Cardiac fibroblast (primary cell): ENCODE results near the gene FUT4.

Experiments used
- DNase-seq, 2 donors: peaks; one replicate each; pipeline versions ENCODE4 v3.0.0 to v3.0.0-alpha.2; 2010; ENCODE audit warnings: low read depth in 2 of 2
- H3K4me3 ChIP-seq, 2 donors: replicated peaks in 1 of 2; 1 replicate in 1 of 2; 2 replicates in 1 of 2; pipeline ENCODE4 v1.5.1; 2011; ENCODE audit warnings: low read depth in 2 of 2, low read length in 2 of 2, mild to moderate bottlenecking in 2 of 2, moderate library complexity in 1 of 2
- CTCF ChIP-seq: IDR thresholded peaks from one replicate; pipeline ENCODE4 v1.5.1; 2011; ENCODE audit warnings: low read depth, mild to moderate bottlenecking, low read length, inconsistent platforms

Gene FUT4

DNA sequence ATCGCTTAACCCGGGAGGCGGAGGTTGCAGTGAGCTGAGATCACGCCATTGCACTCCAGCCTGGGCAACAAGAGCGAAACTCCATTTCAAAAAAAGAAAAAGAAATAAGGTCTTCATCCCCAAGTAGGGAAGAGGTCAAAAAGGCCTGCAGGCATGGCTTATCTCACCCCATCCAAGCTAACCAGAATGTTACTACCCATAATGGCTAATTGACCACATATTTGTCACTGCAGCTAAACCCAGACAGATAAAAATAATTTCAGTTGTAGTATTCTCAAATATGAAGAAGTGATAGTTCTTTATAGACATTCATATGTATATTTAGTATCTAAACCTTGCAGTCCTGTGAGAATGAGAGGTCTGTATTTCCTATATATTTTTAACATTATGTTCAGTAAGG, 41.3 kb downstream of the FUT4 start:
- no peak for DNase-seq
- no peak overlapping the region for H3K4me3 ChIP-seq
- no peak for TF ChIP-seq CTCF

DNA sequence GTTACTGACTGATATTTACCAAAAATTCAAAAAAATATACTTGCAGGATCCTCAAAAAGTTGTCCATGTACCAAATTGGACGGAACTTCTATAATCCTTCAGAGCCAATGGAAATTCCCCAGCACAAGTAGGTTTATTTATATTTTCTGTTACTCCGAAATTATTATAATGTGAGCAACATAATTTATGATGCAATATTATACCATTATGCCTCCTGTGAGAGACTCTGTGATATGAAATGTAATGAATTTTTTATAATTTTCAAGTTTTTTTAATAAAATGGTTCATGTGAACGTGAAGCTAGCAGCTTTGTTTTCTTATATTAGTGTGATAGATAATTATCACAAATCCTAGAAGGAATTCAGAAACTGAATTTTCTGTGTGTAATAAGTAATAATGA, 41.7 kb downstream of the FUT4 start:
- no peak for DNase-seq
- no peak for TF ChIP-seq CTCF
- no peak overlapping the region for H3K4me3 ChIP-seq

GRCh38 chr11:94586546-94586945, 42.8 kb downstream of the FUT4 start:
- DNase-seq = no peak
- H3K4me3 ChIP-seq = no peak overlapping the region
- no peak for TF ChIP-seq CTCF

GRCh38 chr11:94586978-94587377, 43.3 kb downstream of the FUT4 start:
- DNase-seq = no peak
- no peak for TF ChIP-seq CTCF
- no peak overlapping the region for H3K4me3 ChIP-seq

- no peak for DNase-seq
- no peak overlapping the region for H3K4me3 ChIP-seq
- no peak for TF ChIP-seq CTCF
Observed at GRCh38 chr11:94588366-94588942, 44.7 kb downstream of the FUT4 start.

- no peak for DNase-seq
- H3K4me3 ChIP-seq = no peak overlapping the region
- no peak for TF ChIP-seq CTCF
Observed at GRCh38 chr11:94590352-94591041, 46.8 kb downstream of the FUT4 start.
